GM12878 (cell line): ENCODE measurements around the gene BRI3BP. TPM values are rescaled to one million over a fixed set of nuclear protein-coding genes. Genes with fewer than 3 reads are reported as not detected.

ENCODE experiments used
- ATAC-seq: fragments of 200-7000 bp; cut with Tn5 transposase; 3 replicates; pipeline ENCODE4 v1.9.1; 2020; ENCODE audit warnings: mild to moderate bottlenecking, moderate library complexity
- BruUV-seq: library from RNA; stranded (reverse); fragments of 400-500 nt; replicated peaks from 2 replicates; lab custom pipeline; 2021; lab: Mats Ljungman, UMichigan
- CTCF ChIA-PET: fragments of 300-600 bp; sonication (Branson Sonifier 250); formaldehyde crosslinking; extraction: SDS; loops from one replicate; lab custom pipeline; 2021; ENCODE audit warnings: inconsistent platforms; lab: Yijun Ruan, JAX
- POLR2A ChIA-PET: fragments of 350-600 bp; formaldehyde crosslinking; extraction: SDS; loops from one replicate; lab custom pipeline; 2021; ENCODE audit warnings: inconsistent platforms; lab: Charles Lee
- RAD21 ChIA-PET: fragments of 300-600 bp; sonication (Branson Sonifier 250); formaldehyde crosslinking; loops from one replicate; lab custom pipeline; 2023; ENCODE audit warnings: antibody characterized with exemption; ENCODE audit not compliant: unreplicated experiment; lab: Charles Lee
- SMC1A ChIA-PET: fragments of 300-600 bp; sonication (Branson Sonifier 250); formaldehyde crosslinking; loops from one replicate; lab custom pipeline; 2023; ENCODE audit not compliant: unreplicated experiment, uncharacterized antibody; lab: Charles Lee
- DNase-seq: peaks from one replicate; pipeline ENCODE4 v3.0.0-alpha.2; 2011; ENCODE audit warnings: low read depth, low spot score
- FAIRE-seq: peaks from 3 replicates; lab custom pipeline; 2011; peaks lifted over from hg19 to GRCh38; lab: Jason Lieb, UNC
- H2AFZ ChIP-seq: 2 replicates; pipeline ENCODE4 v1.6.0; 2011; ENCODE audit warnings: low read depth, low read length, control low read depth; ENCODE audit not compliant: control insufficient read depth
- H3K27ac ChIP-seq: 2 replicates; pipeline ENCODE4 v1.5.1; 2011; ENCODE audit warnings: control low read depth; ENCODE audit not compliant: control insufficient read depth, insufficient read depth
- H3K27me3 ChIP-seq, 2 experiments: replicated peaks in 1 of 2; 2 replicates each; pipeline versions ENCODE4 v1.6.0 to v1.6.1; 2011; ENCODE audit warnings: low read length in 1 of 2; ENCODE audit not compliant: control insufficient read depth in 2 of 2, insufficient read depth in 2 of 2
- H3K36me3 ChIP-seq, 2 experiments: 2 replicates each; pipeline ENCODE4 v1.5.1; 2011; ENCODE audit warnings: low read length in 1 of 2; ENCODE audit not compliant: control insufficient read depth in 2 of 2, insufficient read depth in 2 of 2
- H3K4me1 ChIP-seq: 2 replicates; pipeline ENCODE4 v1.6.1; 2011; ENCODE audit warnings: mild to moderate bottlenecking, low read length, moderate library complexity, mixed read lengths; ENCODE audit not compliant: control insufficient read depth, insufficient read depth
- H3K4me2 ChIP-seq: 2 replicates; pipeline ENCODE4 v1.6.0; 2011; ENCODE audit warnings: control low read depth; ENCODE audit not compliant: control insufficient read depth, insufficient read depth
- H3K4me3 ChIP-seq: fragments of 200-600 bp; sonication (generic); 2 replicates; pipeline ENCODE4 v1.5.1; 2016
- H3K79me2 ChIP-seq: 2 replicates; pipeline ENCODE4 v1.6.0; 2011; ENCODE audit warnings: low read length; ENCODE audit not compliant: control insufficient read depth, insufficient read depth
- H3K9ac ChIP-seq: 2 replicates; pipeline ENCODE4 v1.8.0; 2011; ENCODE audit warnings: low read length, control low read depth, mixed read lengths; ENCODE audit not compliant: control insufficient read depth, insufficient read depth
- H3K9me3 ChIP-seq: replicated peaks from 3 replicates; pipeline ENCODE4 v1.5.1; 2011; ENCODE audit warnings: mild to moderate bottlenecking, low read length; ENCODE audit not compliant: control insufficient read depth, insufficient read depth
- H4K20me1 ChIP-seq: 2 replicates; pipeline ENCODE4 v1.6.0; 2011; ENCODE audit not compliant: control insufficient read depth, insufficient read depth
- MYC ChIP-seq: IDR thresholded peaks from 2 replicates; pipeline ENCODE4 v1.6.1; 2011; ENCODE audit warnings: mild to moderate bottlenecking, low read length, moderate library complexity, inconsistent platforms; ENCODE audit not compliant: insufficient read depth, insufficient replicate concordance, insufficient read length, severe bottlenecking
- POLR2A ChIP-seq: IDR thresholded peaks from 2 replicates; pipeline ENCODE4 v1.6.1; 2011; ENCODE audit warnings: low read depth, mild to moderate bottlenecking, low read length
- SUZ12 ChIP-seq: fragments of 200-600 bp; sonication (generic); IDR thresholded peaks from one replicate; pipeline ENCODE4 v1.6.1; 2018; ENCODE audit warnings: antibody characterized with exemption, mild to moderate bottlenecking; ENCODE audit not compliant: unreplicated experiment
- WGBS: methylation state at CpG from one replicate; pipeline ENCODE4 v1.1.6; 2016; ENCODE audit warnings: low lambda C conversion rate; ENCODE audit not compliant: insufficient replicate concordance, insufficient coverage; ENCODE audit errors: missing lambda C conversion rate; 5-methylcytosine and 5-hydroxymethylcytosine counted together
- in situ Hi-C: fragments of 300-500 bp; cut with MboI; formaldehyde crosslinking; loops from 9 replicates; pipeline ENCODE4 v1.14.3; 2018; ENCODE audit warnings: mixed read lengths
- intact Hi-C: fragments of 100-400 bp; cut with micrococcal nuclease; formaldehyde crosslinking; loops from one replicate; pipeline ENCODE4 v1.14.2; 2022; ENCODE audit not compliant: unreplicated experiment
- polyA plus RNA-seq, 11 experiments: library from polyadenylated mRNA; depleted of rRNA in 4 of 11; unstranded in 6 of 11; stranded (reverse) in 5 of 11; fragments of >200 nt; fragmentation: Nextera tagmentation in 4 of 11; fragmentation: Illumina TruSeq in 1 of 11; extraction: Ambion mirVana in 4 of 11; extraction: Trizol in 1 of 11; gene quantifications; 1 replicate in 1 of 11; 2 replicates in 10 of 11; pipeline versions ENCODE4 v1.2.1 to v1.2.3, GENCODE V29; 2011 to 2016; ENCODE audit warnings: inconsistent platforms in 2 of 11, missing spikeins in 2 of 11, low read depth in 1 of 11
- total RNA-seq, 4 experiments: library from RNA; depleted of rRNA in 3 of 4; stranded (reverse); fragments of >200 nt in 3 of 4; fragmentation: Illumina TruSeq in 1 of 4; extraction: Trizol in 1 of 4; gene quantifications; 2 replicates each; pipeline versions ENCODE4 v1.2.1 to v1.2.3, GENCODE V29; 2013 to 2021

BRI3BP gene
- total and polyA plus RNA-seq, 10 of the 15 experiments (the other 5 are each of a cell fraction or from before 2014, with no cell fraction given): 11.5 to 37.0 (median 28.5) TPM

GRCh38 chr12:124967016-124967739 lies 26.3 kb upstream of the BRI3BP start:
- POLR2A ChIA-PET: no interaction called here
- H3K9ac ChIP-seq: no peak overlapping the region
- TF ChIP-seq MYC (no peak), POLR2A (0 out of 2 replicates have a peak, but pooled peaks have one; percentile 6)
- TF ChIP-seq, all 136 proteins: peak for 1
- Histone ChIP-seq H3K79me2 (no peaks in the 10 kb centered on the region), H2AFZ (no peak overlapping the region), H4K20me1 (no peaks in the 10 kb centered on the region), H3K4me3 (no peak overlapping the region), H3K27ac (no peak overlapping the region), H3K4me1 (no peaks in the 10 kb centered on the region), H3K27me3 (no peaks in the 10 kb centered on the region), H3K9me3 (no peaks in the 10 kb centered on the region), H3K4me2 (no peak overlapping the region), H3K36me3 (peaks cover 33 to 55% of the 10 kb centered on the region in 2 experiments)
- intact Hi-C loops: no loop called here
- FAIRE-seq: no peak
- no peak for DNase-seq
- CTCF ChIA-PET: no interaction called here
- RAD21 ChIA-PET: no interaction called here
- SMC1A ChIA-PET: no interaction called here
- BruUV-seq: no TSS peak
- in situ Hi-C loops: no loop called here
- 97% methylated on average over 22 of the region's 22 CpGs for WGBS
- no peak for ATAC-seq

- ChIA-PET SMC1A (interaction anchor here (0.6 kb wide), 1 partner anchor 19 kb away, joined by 3 read pairs; no protein-coding TSS in a partner anchor), POLR2A (no interaction called here), CTCF (no interaction called here), RAD21 (no interaction called here)
- H3K4me1 ChIP-seq: no peaks in the 10 kb centered on the region
- peaks cover 28 to 56% of the 10 kb centered on the region in 2 experiments for H3K36me3 ChIP-seq
- H4K20me1 ChIP-seq: no peaks in the 10 kb centered on the region
- no peak overlapping the region for H3K9ac ChIP-seq
- DNase-seq (no peak), ATAC-seq (no peak), FAIRE-seq (no peak)
- intact Hi-C loops: no loop called here
- H3K27ac ChIP-seq: no peak overlapping the region
- H2AFZ ChIP-seq: no peak overlapping the region
- H3K9me3 ChIP-seq: no peaks in the 10 kb centered on the region
- H3K4me3 ChIP-seq: no peak overlapping the region
- TF ChIP-seq POLR2A (peak; percentile 20; the same call in 1 of the 2 replicates), SUZ12 (no peak)
- TF ChIP-seq, all 136 proteins: peak for 1
- WGBS: 94% methylated on average over 15 of the region's 17 CpGs
- H3K4me2 ChIP-seq: no peak overlapping the region
- no peaks in the 10 kb centered on the region for H3K27me3 ChIP-seq
- in situ Hi-C loops: no loop called here
- BruUV-seq: no TSS peak
- no peaks in the 10 kb centered on the region for H3K79me2 ChIP-seq
Measured at GRCh38 chr12:124968656-124969055, 24.8 kb upstream of the BRI3BP start.
